IMR-90 (cell line): Measurements from ENCODE around the gene CASK. TPM values are rescaled to one million over a fixed set of nuclear protein-coding genes. Genes with fewer than 3 reads are reported as not detected.

ENCODE experiments used
- ATAC-seq: fragments of 200-7000 bp; cut with Tn5 transposase; 2 replicates; pipeline ENCODE4 v1.9.1; 2020; ENCODE audit warnings: low read depth, mild to moderate bottlenecking, moderate library complexity
- BruUV-seq: library from RNA; stranded (reverse); fragments of 400-500 nt; replicated peaks from 2 replicates; lab custom pipeline; 2021; lab: Mats Ljungman, UMichigan
- CTCF ChIA-PET: fragments of 300-600 bp; formaldehyde crosslinking; extraction: SDS; loops from one replicate; lab custom pipeline; 2021; ENCODE audit warnings: antibody characterized with exemption; lab: Yijun Ruan, JAX
- POLR2A ChIA-PET: fragments of 300-600 bp; sonication (Branson Sonifier 250); formaldehyde crosslinking; loops from one replicate; lab custom pipeline; 2022; ENCODE audit warnings: antibody characterized with exemption; ENCODE audit not compliant: unreplicated experiment; lab: Charles Lee
- DNase-seq: peaks from one replicate; pipeline ENCODE4 v3.0.0; 2013
- H2AFZ ChIP-seq: replicated peaks from 2 replicates; pipeline ENCODE3; 2013; ENCODE audit warnings: low read length, mild to moderate bottlenecking; ENCODE audit not compliant: poor library complexity
- H2AK5ac ChIP-seq: 2 replicates; pipeline ENCODE4 v1.6.1; 2013; ENCODE audit warnings: low read depth, low read length, inconsistent platforms
- H2AK9ac ChIP-seq: replicated peaks from 2 replicates; pipeline ENCODE3; 2013; ENCODE audit warnings: mild to moderate bottlenecking, low read depth, low read length, moderate library complexity; ENCODE audit not compliant: poor library complexity
- H2BK120ac ChIP-seq: 2 replicates; pipeline ENCODE4 v1.6.1; 2013; ENCODE audit warnings: low read depth, low read length, inconsistent platforms
- H2BK15ac ChIP-seq: 3 replicates; pipeline ENCODE4 v1.6.1; 2013; ENCODE audit warnings: low read depth, low read length, inconsistent platforms
- H2BK20ac ChIP-seq: 2 replicates; pipeline ENCODE4 v1.6.1; 2013; ENCODE audit warnings: low read depth, mild to moderate bottlenecking, inconsistent platforms, low read length, moderate library complexity
- H2BK5ac ChIP-seq: 2 replicates; pipeline ENCODE4 v1.6.1; 2013; ENCODE audit warnings: mild to moderate bottlenecking, low read depth, low read length, inconsistent platforms; ENCODE audit not compliant: poor library complexity, severe bottlenecking
- H3K14ac ChIP-seq: replicated peaks from 2 replicates; pipeline ENCODE4 v1.6.1; 2013; ENCODE audit warnings: low read depth, low read length, inconsistent platforms
- H3K18ac ChIP-seq: 2 replicates; pipeline ENCODE4 v1.6.1; 2013; ENCODE audit warnings: low read depth, low read length, control low read depth
- H3K23ac ChIP-seq: 2 replicates; pipeline ENCODE4 v1.6.1; 2013; ENCODE audit warnings: low read depth, low read length, inconsistent platforms
- H3K27ac ChIP-seq: 2 replicates; pipeline ENCODE4 v1.5.1; 2013; ENCODE audit warnings: mild to moderate bottlenecking, control low read depth, low read length; ENCODE audit not compliant: insufficient read depth
- H3K27me3 ChIP-seq: 2 replicates; pipeline ENCODE4 v1.6.1; 2013; ENCODE audit warnings: low read length; ENCODE audit not compliant: control insufficient read depth, insufficient read depth
- H3K36me3 ChIP-seq: 2 replicates; pipeline ENCODE4 v1.6.1; 2013; ENCODE audit warnings: low read length, mixed read lengths; ENCODE audit not compliant: control insufficient read depth, insufficient read depth
- H3K4ac ChIP-seq: 2 replicates; pipeline ENCODE4 v1.6.1; 2013; ENCODE audit warnings: low read depth, low read length, inconsistent platforms
- H3K4me1 ChIP-seq: 2 replicates; pipeline ENCODE4 v1.6.1; 2013; ENCODE audit warnings: low read length, mixed read lengths; ENCODE audit not compliant: control insufficient read depth, insufficient read depth
- H3K4me2 ChIP-seq: 2 replicates; pipeline ENCODE4 v1.6.1; 2013; ENCODE audit warnings: low read depth, mild to moderate bottlenecking, control low read depth, low read length, moderate library complexity
- H3K4me3 ChIP-seq: 2 replicates; pipeline ENCODE4 v1.5.1; 2013; ENCODE audit warnings: low read depth, mild to moderate bottlenecking, control low read depth, low read length, moderate library complexity; ENCODE audit not compliant: insufficient read depth
- H3K56ac ChIP-seq: 2 replicates; pipeline ENCODE4 v1.6.1; 2013; ENCODE audit warnings: low read length, inconsistent platforms; ENCODE audit not compliant: insufficient read depth; ENCODE audit errors: extremely low read depth
- H3K79me1 ChIP-seq, 2 experiments: 2 replicates each; pipeline ENCODE4 v1.6.1; 2013; ENCODE audit warnings: low read length in 2 of 2, inconsistent platforms in 1 of 2, low read depth in 1 of 2
- H3K9ac ChIP-seq: 2 replicates; pipeline ENCODE4 v1.6.1; 2013; ENCODE audit warnings: low read depth, low read length, control low read depth
- H3K9me1 ChIP-seq: 2 replicates; pipeline ENCODE4 v1.6.1; 2013; ENCODE audit warnings: low read length, inconsistent platforms; ENCODE audit not compliant: insufficient read depth
- H3K9me3 ChIP-seq: 2 replicates; pipeline ENCODE4 v1.6.1; 2013; ENCODE audit warnings: low read length; ENCODE audit not compliant: control insufficient read depth, insufficient read depth
- H4K20me1 ChIP-seq: 2 replicates; pipeline ENCODE4 v1.6.1; 2013; ENCODE audit warnings: low read length, inconsistent platforms; ENCODE audit not compliant: insufficient read depth
- H4K5ac ChIP-seq: 2 replicates; pipeline ENCODE4 v1.6.1; 2013; ENCODE audit warnings: mild to moderate bottlenecking, low read depth, low read length, control low read depth
- H4K8ac ChIP-seq, 2 experiments: 2 replicates each; pipeline ENCODE4 v1.6.1; 2013; ENCODE audit warnings: low read depth in 2 of 2, low read length in 2 of 2, control low read depth in 1 of 2, inconsistent platforms in 1 of 2
- H4K91ac ChIP-seq: 2 replicates; pipeline ENCODE4 v1.6.1; 2013; ENCODE audit warnings: low read depth, low read length, inconsistent platforms; ENCODE audit not compliant: insufficient read depth
- BHLHE40 ChIP-seq: fragments of 150-350 bp; IDR thresholded peaks from 2 replicates; pipeline ENCODE4 v1.6.1; 2016; ENCODE audit warnings: mild to moderate bottlenecking, low read depth, low read length
- CEBPB ChIP-seq: IDR thresholded peaks from 2 replicates; pipeline ENCODE4 v1.6.1; 2012; ENCODE audit warnings: low read depth, low read length, improper control_type of control experiment
- CHD1 ChIP-seq: IDR thresholded peaks from 2 replicates; pipeline ENCODE4 v1.6.1; 2012; ENCODE audit warnings: low read depth, low read length, improper control_type of control experiment
- FOS ChIP-seq: fragments of 150-350 bp; IDR thresholded peaks from 2 replicates; pipeline ENCODE4 v1.6.1; 2016; ENCODE audit warnings: low read depth, low read length
- MAFK ChIP-seq: IDR thresholded peaks from 2 replicates; pipeline ENCODE4 v1.6.1; 2012; ENCODE audit warnings: low read depth, low read length, improper control_type of control experiment
- MAZ ChIP-seq: IDR thresholded peaks from 2 replicates; pipeline ENCODE4 v1.6.1; 2012; ENCODE audit warnings: low read depth, mild to moderate bottlenecking, low read length, improper control_type of control experiment, moderate library complexity, borderline replicate concordance
- MXI1 ChIP-seq: IDR thresholded peaks from 2 replicates; pipeline ENCODE4 v1.6.1; 2012; ENCODE audit warnings: low read depth, mild to moderate bottlenecking, low read length, moderate library complexity, borderline replicate concordance
- NFE2L2 ChIP-seq: fragments of 150-350 bp; IDR thresholded peaks from 2 replicates; pipeline ENCODE4 v1.6.1; 2016; ENCODE audit warnings: low read depth, mild to moderate bottlenecking, low read length
- POLR2A ChIP-seq: IDR thresholded peaks from 2 replicates; pipeline ENCODE4 v1.6.1; 2012; ENCODE audit warnings: mild to moderate bottlenecking, low read depth, low read length
- RAD21 ChIP-seq: IDR thresholded peaks from 2 replicates; pipeline ENCODE4 v1.6.1; 2012; ENCODE audit warnings: low read length, improper control_type of control experiment
- RCOR1 ChIP-seq: IDR thresholded peaks from 2 replicates; pipeline ENCODE4 v1.6.1; 2012; ENCODE audit warnings: mild to moderate bottlenecking, low read length, improper control_type of control experiment; ENCODE audit not compliant: insufficient replicate concordance
- RFX5 ChIP-seq: IDR thresholded peaks from 2 replicates; pipeline ENCODE4 v1.8.0; 2012; ENCODE audit warnings: low read depth, mild to moderate bottlenecking, low read length, moderate library complexity
- SMC3 ChIP-seq: fragments of 150-350 bp; IDR thresholded peaks from 2 replicates; pipeline ENCODE4 v1.6.1; 2016; ENCODE audit warnings: low read depth, mild to moderate bottlenecking, antibody characterized with exemption, low read length, moderate library complexity
- USF2 ChIP-seq: fragments of 150-350 bp; IDR thresholded peaks from 2 replicates; pipeline ENCODE4 v1.6.1; 2017; ENCODE audit warnings: mild to moderate bottlenecking, antibody characterized with exemption, low read length, low read depth
- dilution Hi-C: fragments of 300-500 bp; cut with HindIII; formaldehyde crosslinking; loops from one replicate; pipeline ENCODE4 v1.14.3; 2018; ENCODE audit warnings: low sequenced_read_pairs; ENCODE audit not compliant: unreplicated experiment
- in situ Hi-C: fragments of 300-500 bp; cut with MboI; formaldehyde crosslinking; loops from 3 replicates; pipeline ENCODE4 v1.14.3; 2019; ENCODE audit warnings: low sequenced_read_pairs, inconsistent platforms, mixed read lengths
- intact Hi-C: fragments of 100-400 bp; cut with micrococcal nuclease; formaldehyde crosslinking; loops from 2 replicates; pipeline ENCODE4 v1.10.0; 2022
- polyA plus RNA-seq, 3 experiments: library from polyadenylated mRNA; depleted of rRNA; stranded (reverse); fragments of >200 nt; gene quantifications; 2 replicates each; pipeline ENCODE4 v1.2.3, GENCODE V29; 2012; ENCODE audit warnings: low replicate concordance in 1 of 3
- total RNA-seq: library from RNA; depleted of rRNA; stranded (reverse); fragments of >200 nt; gene quantifications from 2 replicates; pipeline ENCODE4 v1.2.3, GENCODE V29; 2012
- TF ChIP-seq, protein P1 (sequence below): conservative IDR thresholded peaks from 2 replicates; pipeline ENCODE4 v1.5.1; 2012; ENCODE audit warnings: mild to moderate bottlenecking, low read depth, low read length, improper control_type of control experiment

Gene CASK
- total and polyA plus RNA-seq, 2 of the 4 experiments (the other 2 are of a cell fraction) = 9.4 to 17.7 TPM

GRCh38 chrX:41703574-41704029 is 219.8 kb downstream of the CASK start:
- Histone ChIP-seq H3K9me1 (no peaks in the 10 kb centered on the region), H2BK5ac (no peak overlapping the region), H3K79me1 (no peaks in the 10 kb centered on the region; a peak in 1 of 4 replicates), H3K4ac (no peak overlapping the region), H4K5ac (no peak overlapping the region), H3K4me1 (no peaks in the 10 kb centered on the region), H3K56ac (no peak overlapping the region), H3K36me3 (no peaks in the 10 kb centered on the region), H3K27ac (no peak overlapping the region), H3K4me2 (no peak overlapping the region), H3K18ac (no peak overlapping the region), H4K8ac (no peak overlapping the region), H2BK20ac (no peak overlapping the region), H4K20me1 (no peaks in the 10 kb centered on the region), H3K9ac (no peak overlapping the region), H4K91ac (no peak overlapping the region), H2AFZ (no peak overlapping the region), H3K27me3 (no peaks in the 10 kb centered on the region), H3K14ac (no peak overlapping the region), H3K4me3 (no peak overlapping the region), H3K23ac (no peak overlapping the region), H2AK5ac (no peak overlapping the region), H2BK120ac (no peak overlapping the region), H2BK15ac (no peak overlapping the region), H2AK9ac (no peak overlapping the region), H3K9me3 (no peaks in the 10 kb centered on the region)
- POLR2A ChIA-PET = no interaction called here
- ATAC-seq (no peak), DNase-seq (no peak)
- TF ChIP-seq MXI1 = no peak
- TF ChIP-seq, protein P1, sequence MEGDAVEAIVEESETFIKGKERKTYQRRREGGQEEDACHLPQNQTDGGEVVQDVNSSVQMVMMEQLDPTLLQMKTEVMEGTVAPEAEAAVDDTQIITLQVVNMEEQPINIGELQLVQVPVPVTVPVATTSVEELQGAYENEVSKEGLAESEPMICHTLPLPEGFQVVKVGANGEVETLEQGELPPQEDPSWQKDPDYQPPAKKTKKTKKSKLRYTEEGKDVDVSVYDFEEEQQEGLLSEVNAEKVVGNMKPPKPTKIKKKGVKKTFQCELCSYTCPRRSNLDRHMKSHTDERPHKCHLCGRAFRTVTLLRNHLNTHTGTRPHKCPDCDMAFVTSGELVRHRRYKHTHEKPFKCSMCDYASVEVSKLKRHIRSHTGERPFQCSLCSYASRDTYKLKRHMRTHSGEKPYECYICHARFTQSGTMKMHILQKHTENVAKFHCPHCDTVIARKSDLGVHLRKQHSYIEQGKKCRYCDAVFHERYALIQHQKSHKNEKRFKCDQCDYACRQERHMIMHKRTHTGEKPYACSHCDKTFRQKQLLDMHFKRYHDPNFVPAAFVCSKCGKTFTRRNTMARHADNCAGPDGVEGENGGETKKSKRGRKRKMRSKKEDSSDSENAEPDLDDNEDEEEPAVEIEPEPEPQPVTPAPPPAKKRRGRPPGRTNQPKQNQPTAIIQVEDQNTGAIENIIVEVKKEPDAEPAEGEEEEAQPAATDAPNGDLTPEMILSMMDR = no peak
- no peak for TF ChIP-seq RCOR1
- no peak for TF ChIP-seq MAZ
- no peak for TF ChIP-seq BHLHE40
- no peak for TF ChIP-seq SMC3
- no peak for TF ChIP-seq CHD1
- no peak for TF ChIP-seq MAFK
- no peak for TF ChIP-seq CEBPB
- TF ChIP-seq RFX5 = no peak
- no peak for TF ChIP-seq FOS
- TF ChIP-seq NFE2L2 = no peak
- no peak for TF ChIP-seq RAD21
- no peak for TF ChIP-seq USF2
- TF ChIP-seq POLR2A = no peak
- in situ Hi-C loops (no loop called here), dilution Hi-C loops (no loop called here), intact Hi-C loops (no loop called here)
- CTCF ChIA-PET = no interaction called here
- BruUV-seq = no TSS peak
